HepG2 (cell line): Measurements from ENCODE around the gene CNTNAP1. TPM values are rescaled to one million over a fixed set of nuclear protein-coding genes. Genes with fewer than 3 reads are reported as not detected.

ENCODE experiments used
- ARID2 ChIP-seq: sonication (generic); formaldehyde crosslinking; IDR thresholded peaks from 2 replicates; pipeline ENCODE4 v1.8.1; 2022; ENCODE audit warnings: mild to moderate bottlenecking, missing genetic modification reagents, borderline replicate concordance
- FOXO1 ChIP-seq: sonication (generic); formaldehyde crosslinking; IDR thresholded peaks from 2 replicates; pipeline ENCODE4 v1.4.0; 2020; ENCODE audit warnings: missing genetic modification reagents
- GPBP1L1 ChIP-seq: sonication (generic); formaldehyde crosslinking; IDR thresholded peaks from 2 replicates; pipeline ENCODE4 v1.5.0; 2020; ENCODE audit warnings: mild to moderate bottlenecking, missing genetic modification reagents
- HMG20B ChIP-seq: conservative IDR thresholded peaks from 2 replicates; pipeline ENCODE4 v1.6.1; 2016; ENCODE audit warnings: missing genetic modification reagents, missing compliant biosample characterization
- JARID2 ChIP-seq: sonication (generic); formaldehyde crosslinking; IDR thresholded peaks from 2 replicates; pipeline ENCODE4 v1.8.1; 2023; ENCODE audit warnings: missing genetic modification reagents, inconsistent platforms; ENCODE audit not compliant: insufficient replicate concordance
- NFE2L1 ChIP-seq: sonication (generic); formaldehyde crosslinking; IDR thresholded peaks from 2 replicates; pipeline ENCODE4 v1.4.0; 2020; ENCODE audit warnings: missing genetic modification reagents, mild to moderate bottlenecking, borderline replicate concordance
- PCBP2 ChIP-seq: fragments of 200-400 bp; formaldehyde crosslinking; optimal IDR thresholded peaks from 2 replicates; pipeline ENCODE3; 2018; ENCODE audit warnings: low read length, low read depth; ENCODE audit not compliant: poor library complexity, severe bottlenecking
- RBAK ChIP-seq: sonication (generic); formaldehyde crosslinking; IDR thresholded peaks from 2 replicates; pipeline ENCODE4 v1.5.1; 2020; ENCODE audit warnings: mild to moderate bottlenecking, missing genetic modification reagents
- ZMYM3 ChIP-seq: sonication (generic); formaldehyde crosslinking; IDR thresholded peaks from 2 replicates; pipeline ENCODE4 v1.5.1; 2020; ENCODE audit warnings: mild to moderate bottlenecking, missing genetic modification reagents
- ZNF180 ChIP-seq: sonication (generic); formaldehyde crosslinking; IDR thresholded peaks from 2 replicates; pipeline ENCODE4 v1.4.0; 2020; ENCODE audit warnings: low read depth, missing genetic modification reagents, borderline replicate concordance
- ZNF280D ChIP-seq: sonication (generic); formaldehyde crosslinking; IDR thresholded peaks from 2 replicates; pipeline ENCODE4 v1.5.1; 2020; ENCODE audit warnings: mild to moderate bottlenecking, missing genetic modification reagents
- ZNF3 ChIP-seq: IDR thresholded peaks from 2 replicates; pipeline ENCODE4 v1.7.0; 2017; ENCODE audit warnings: inconsistent platforms
- ZNF354B ChIP-seq: sonication (generic); formaldehyde crosslinking; IDR thresholded peaks from 2 replicates; pipeline ENCODE4 v1.8.0; 2022; ENCODE audit warnings: mild to moderate bottlenecking, missing genetic modification reagents
- ZNF362 ChIP-seq: sonication (generic); formaldehyde crosslinking; IDR thresholded peaks from 2 replicates; pipeline ENCODE4 v1.4.0; 2020; ENCODE audit warnings: missing genetic modification reagents, mild to moderate bottlenecking, borderline replicate concordance
- ZNF547 ChIP-seq: sonication (generic); formaldehyde crosslinking; IDR thresholded peaks from 2 replicates; pipeline ENCODE4 v1.5.1; 2020; ENCODE audit warnings: mild to moderate bottlenecking, missing genetic modification reagents
- ZNF558 ChIP-seq: sonication (generic); formaldehyde crosslinking; IDR thresholded peaks from 2 replicates; pipeline ENCODE4 v1.9.0; 2022; ENCODE audit warnings: mild to moderate bottlenecking, missing genetic modification reagents, borderline replicate concordance
- ZNF609 ChIP-seq: sonication (generic); formaldehyde crosslinking; IDR thresholded peaks from 2 replicates; pipeline ENCODE4 v1.4.0; 2020; ENCODE audit warnings: mild to moderate bottlenecking, missing genetic modification reagents, borderline replicate concordance
- ZNF775 ChIP-seq: sonication (generic); formaldehyde crosslinking; IDR thresholded peaks from 2 replicates; pipeline ENCODE4 v1.4.0; 2020; ENCODE audit warnings: missing genetic modification reagents, mild to moderate bottlenecking, moderate library complexity, borderline replicate concordance
- polyA plus RNA-seq, 8 experiments: library from polyadenylated mRNA; depleted of rRNA in 3 of 8; stranded (reverse) in 7 of 8; unstranded in 1 of 8; fragments of >200 nt; fragmentation: Illumina TruSeq in 4 of 8; extraction: Trizol in 4 of 8; gene quantifications; 2 replicates each; pipeline versions ENCODE4 v1.2.1 to v1.2.3, GENCODE V29; 2011 to 2016; ENCODE audit warnings: low read depth in 4 of 8, missing spikeins in 1 of 8, mixed read lengths in 1 of 8; ENCODE audit not compliant: insufficient read depth in 1 of 8
- total RNA-seq, 5 experiments: library from RNA; depleted of rRNA; stranded (reverse); fragments of >200 nt; fragmentation: Illumina TruSeq; extraction: Trizol; gene quantifications; 2 replicates each; pipeline ENCODE4 v1.2.3, GENCODE V29; 2016; ENCODE audit warnings: low read depth in 1 of 5

CNTNAP1 gene
- total and polyA plus RNA-seq, 2 of the 13 experiments (the other 11 are each of a cell fraction or from before 2014, with no cell fraction given) = 4.5 to 7.7 TPM

GRCh38 chr17:42744806-42745617 lies 62.7 kb downstream of the CNTNAP1 start, which contains the start of gene EZH1 (continued):
- TF ChIP-seq ZNF609 (CRISPR knock-in tag) (0 out of 2 replicates have a peak, but pooled peaks have one; percentile 59), FOXO1 (peak; percentile 88), HMG20B (CRISPR knock-in tag) (no peak), RBAK (CRISPR knock-in tag) (peak; percentile 48; the same call in 1 of the 2 replicates), ZMYM3 (CRISPR knock-in tag) (no peak; the same call in 1 of the 2 replicates), NFE2L1 (CRISPR knock-in tag) (0 out of 2 replicates have a peak, but pooled peaks have one; percentile 50), ZNF354B (CRISPR knock-in tag) (peak; percentile 84; the same call in 1 of the 2 replicates), ARID2 (CRISPR knock-in tag) (peak; percentile 96), ZNF362 (CRISPR knock-in tag) (no peak; the same call in 1 of the 2 replicates), GPBP1L1 (CRISPR knock-in tag) (no peak), ZNF280D (CRISPR knock-in tag) (no peak; the same call in 1 of the 2 replicates), ZNF180 (CRISPR knock-in tag) (no peak), ZNF547 (peak; percentile 62; the same call in 1 of the 2 replicates), PCBP2 (no peak), ZNF3 (CRISPR knock-in tag) (no peak), ZNF558 (CRISPR knock-in tag) (peak; percentile 96; the same call in 1 of the 2 replicates), ZNF775 (CRISPR knock-in tag) (peak; percentile 81), JARID2 (CRISPR knock-in tag) (no peak)
